ENCODE measurements around the gene CCDC91.
"Not testable (repeated sequence)": the region's sequence is repeated elsewhere in the genome, so short reads cannot be mapped to it uniquely, and the experiment has no call there.

CCDC91 gene

DNA sequence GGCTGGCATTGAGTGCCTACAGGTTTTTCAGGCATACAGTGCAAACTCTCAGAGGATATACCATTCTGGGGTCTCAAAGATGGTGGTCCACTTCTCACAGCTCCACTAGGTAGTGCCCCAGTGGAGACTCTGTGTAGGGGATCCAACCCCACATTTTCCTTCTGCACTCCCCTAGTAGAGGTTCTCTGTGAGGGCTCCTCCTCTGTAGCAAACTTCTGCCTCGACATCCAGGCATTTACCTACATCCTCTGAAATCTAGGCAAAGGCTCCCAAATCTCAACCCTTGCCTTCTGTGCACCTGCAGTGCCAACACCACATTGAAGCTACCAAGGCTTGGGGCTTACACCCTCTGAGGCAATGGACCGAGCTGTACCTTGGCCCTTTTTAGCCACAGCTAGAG lies 179.2 kb downstream of the CCDC91 start:
- H3K4me1 ChIP-seq (ENCODE audit: low read length) = peaks cover 10% of the 10 kb centered on the region
- H3K27ac ChIP-seq (ENCODE audit: low read length) = no peak overlapping the region
- no peaks in the 10 kb centered on the region for H4K20me1 ChIP-seq (ENCODE audit: insufficient read depth, low read length)
- no peak overlapping the region for H2AFZ ChIP-seq (ENCODE audit: low read depth, low read length)
- H3K79me2 ChIP-seq (ENCODE audit: low read length) = no peaks in the 10 kb centered on the region
- H3K27me3 ChIP-seq (ENCODE audit: low read depth, low read length) = no peaks in the 10 kb centered on the region
- no peak overlapping the region for H3K4me2 ChIP-seq (ENCODE audit: low read length)
- no peak overlapping the region for H3K4me3 ChIP-seq (ENCODE audit: low read length)
- H3K36me3 ChIP-seq (replicated peaks; ENCODE audit: low read depth, low read length) = peaks cover 35% of the 10 kb centered on the region
- peaks cover 22% of the 10 kb centered on the region; the same call in 1 of the 2 replicates for H3K9me3 ChIP-seq (ENCODE audit: insufficient read depth, low read length)
- no peak for TF ChIP-seq EZH2phosphoT487 (IDR thresholded peaks at IDR 0.05; ENCODE audit: low read depth)
- TF ChIP-seq, protein P1, sequence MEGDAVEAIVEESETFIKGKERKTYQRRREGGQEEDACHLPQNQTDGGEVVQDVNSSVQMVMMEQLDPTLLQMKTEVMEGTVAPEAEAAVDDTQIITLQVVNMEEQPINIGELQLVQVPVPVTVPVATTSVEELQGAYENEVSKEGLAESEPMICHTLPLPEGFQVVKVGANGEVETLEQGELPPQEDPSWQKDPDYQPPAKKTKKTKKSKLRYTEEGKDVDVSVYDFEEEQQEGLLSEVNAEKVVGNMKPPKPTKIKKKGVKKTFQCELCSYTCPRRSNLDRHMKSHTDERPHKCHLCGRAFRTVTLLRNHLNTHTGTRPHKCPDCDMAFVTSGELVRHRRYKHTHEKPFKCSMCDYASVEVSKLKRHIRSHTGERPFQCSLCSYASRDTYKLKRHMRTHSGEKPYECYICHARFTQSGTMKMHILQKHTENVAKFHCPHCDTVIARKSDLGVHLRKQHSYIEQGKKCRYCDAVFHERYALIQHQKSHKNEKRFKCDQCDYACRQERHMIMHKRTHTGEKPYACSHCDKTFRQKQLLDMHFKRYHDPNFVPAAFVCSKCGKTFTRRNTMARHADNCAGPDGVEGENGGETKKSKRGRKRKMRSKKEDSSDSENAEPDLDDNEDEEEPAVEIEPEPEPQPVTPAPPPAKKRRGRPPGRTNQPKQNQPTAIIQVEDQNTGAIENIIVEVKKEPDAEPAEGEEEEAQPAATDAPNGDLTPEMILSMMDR (IDR thresholded peaks at IDR 0.05; ENCODE audit: low read depth, low read length) = no peak
- no peak overlapping the region for H3K9ac ChIP-seq (ENCODE audit: low read length)

DNA sequence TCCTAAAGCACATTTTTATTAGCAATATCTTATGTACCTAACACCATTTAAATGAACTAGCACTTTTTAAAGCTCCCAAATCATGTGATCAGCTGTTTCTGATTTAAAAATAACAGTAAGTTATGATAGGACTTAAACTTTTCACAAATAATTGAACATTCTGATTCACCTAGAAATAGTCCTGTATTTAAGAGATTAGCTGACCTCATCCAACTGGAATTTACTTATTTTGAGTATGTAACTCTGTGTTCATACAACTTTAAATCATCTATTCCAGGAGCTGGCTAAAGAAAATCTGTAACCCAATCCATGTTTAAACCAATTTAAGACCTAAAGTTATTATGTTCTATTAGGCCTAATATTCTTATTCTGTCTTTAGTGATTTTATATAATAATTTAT lies 184.3 kb downstream of the CCDC91 start:
- H3K36me3 ChIP-seq (replicated peaks; ENCODE audit: low read depth, low read length) = peaks cover 18% of the 10 kb centered on the region
- no peaks in the 10 kb centered on the region for H3K79me2 ChIP-seq (ENCODE audit: low read length)
- H4K20me1 ChIP-seq (ENCODE audit: insufficient read depth, low read length) = no peaks in the 10 kb centered on the region
- H3K27ac ChIP-seq (ENCODE audit: low read length) = no peak overlapping the region
- H3K4me3 ChIP-seq (ENCODE audit: low read length) = no peak overlapping the region
- TF ChIP-seq EZH2phosphoT487 (IDR thresholded peaks at IDR 0.05; ENCODE audit: low read depth) = no peak
- TF ChIP-seq, protein P1 (IDR thresholded peaks at IDR 0.05; ENCODE audit: low read depth, low read length) = no peak
- H3K27me3 ChIP-seq (ENCODE audit: low read depth, low read length) = no peaks in the 10 kb centered on the region
- H3K4me1 ChIP-seq (ENCODE audit: low read length) = peaks cover 24% of the 10 kb centered on the region
- peaks cover 6% of the 10 kb centered on the region; the same call in 1 of the 2 replicates for H3K9me3 ChIP-seq (ENCODE audit: insufficient read depth, low read length)
- no peak overlapping the region for H2AFZ ChIP-seq (ENCODE audit: low read depth, low read length)
- no peak overlapping the region for H3K9ac ChIP-seq (ENCODE audit: low read length)
- no peak overlapping the region for H3K4me2 ChIP-seq (ENCODE audit: low read length)

DNA sequence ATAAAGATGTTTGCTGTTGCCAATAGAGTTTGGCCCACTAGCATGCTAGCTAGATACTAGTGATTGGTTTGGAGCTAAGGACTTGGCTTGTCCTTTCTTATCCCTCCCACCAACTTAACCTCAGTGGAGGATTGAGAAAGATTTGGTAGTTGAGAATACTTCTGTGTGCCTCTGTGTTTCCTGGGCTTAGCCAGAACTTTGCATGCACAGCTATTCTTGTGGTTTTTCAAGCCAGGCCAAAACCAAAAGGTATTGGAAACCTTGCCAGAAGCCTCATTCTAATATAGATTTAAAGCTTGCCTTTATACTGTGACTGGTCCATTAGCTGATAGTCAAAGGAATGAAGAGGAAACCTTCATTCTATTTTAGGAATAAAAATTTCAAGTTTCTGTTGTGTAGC lies 188.5 kb downstream of the CCDC91 start:
- no peaks in the 10 kb centered on the region for H3K79me2 ChIP-seq (ENCODE audit: low read length)
- TF ChIP-seq, protein P1 (IDR thresholded peaks at IDR 0.05; ENCODE audit: low read depth, low read length) = no peak
- no peak for TF ChIP-seq EZH2phosphoT487 (IDR thresholded peaks at IDR 0.05; ENCODE audit: low read depth)
- peaks cover 3% of the 10 kb centered on the region for H3K36me3 ChIP-seq (replicated peaks; ENCODE audit: low read depth, low read length)
- H3K9ac ChIP-seq (ENCODE audit: low read length) = no peak overlapping the region
- no peak overlapping the region for H3K4me3 ChIP-seq (ENCODE audit: low read length)
- no peak overlapping the region for H2AFZ ChIP-seq (ENCODE audit: low read depth, low read length)
- H3K27ac ChIP-seq (ENCODE audit: low read length) = no peak overlapping the region
- no peak overlapping the region for H3K4me2 ChIP-seq (ENCODE audit: low read length)
- H3K9me3 ChIP-seq (ENCODE audit: insufficient read depth, low read length) = no peaks in the 10 kb centered on the region
- H3K4me1 ChIP-seq (ENCODE audit: low read length) = peaks cover 14% of the 10 kb centered on the region
- no peaks in the 10 kb centered on the region for H3K27me3 ChIP-seq (ENCODE audit: low read depth, low read length)
- no peaks in the 10 kb centered on the region for H4K20me1 ChIP-seq (ENCODE audit: insufficient read depth, low read length)

DNA sequence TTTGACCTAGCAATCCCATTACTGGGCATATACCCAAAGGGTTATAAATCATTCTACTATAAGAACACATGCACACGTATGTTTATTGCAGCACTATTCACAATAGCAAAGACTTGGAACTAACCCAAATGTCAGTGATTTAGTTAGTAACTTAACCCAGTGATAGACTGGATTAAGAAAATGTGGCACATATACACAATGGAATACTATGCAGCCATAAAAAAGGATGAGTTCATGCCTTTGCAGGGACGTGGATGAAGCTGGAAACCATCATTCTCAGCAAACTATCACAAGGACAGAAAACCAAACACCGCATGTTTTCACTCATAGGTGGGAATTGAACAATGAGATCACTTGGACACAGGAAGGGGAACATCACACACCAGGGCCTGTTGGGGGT lies 189.5 kb downstream of the CCDC91 start:
- not testable (repeated sequence) for H3K27me3 ChIP-seq (ENCODE audit: low read depth, low read length); H3K4me2 ChIP-seq (ENCODE audit: low read length); H3K9me3 ChIP-seq (ENCODE audit: insufficient read depth, low read length); H3K9ac ChIP-seq (ENCODE audit: low read length); H3K79me2 ChIP-seq (ENCODE audit: low read length); H4K20me1 ChIP-seq (ENCODE audit: insufficient read depth, low read length); H3K4me3 ChIP-seq (ENCODE audit: low read length); H2AFZ ChIP-seq (ENCODE audit: low read depth, low read length); H3K36me3 ChIP-seq (replicated peaks; ENCODE audit: low read depth, low read length); H3K27ac ChIP-seq (ENCODE audit: low read length)
- H3K4me1 ChIP-seq (ENCODE audit: low read length) = peaks cover 14% of the 10 kb centered on the region

DNA sequence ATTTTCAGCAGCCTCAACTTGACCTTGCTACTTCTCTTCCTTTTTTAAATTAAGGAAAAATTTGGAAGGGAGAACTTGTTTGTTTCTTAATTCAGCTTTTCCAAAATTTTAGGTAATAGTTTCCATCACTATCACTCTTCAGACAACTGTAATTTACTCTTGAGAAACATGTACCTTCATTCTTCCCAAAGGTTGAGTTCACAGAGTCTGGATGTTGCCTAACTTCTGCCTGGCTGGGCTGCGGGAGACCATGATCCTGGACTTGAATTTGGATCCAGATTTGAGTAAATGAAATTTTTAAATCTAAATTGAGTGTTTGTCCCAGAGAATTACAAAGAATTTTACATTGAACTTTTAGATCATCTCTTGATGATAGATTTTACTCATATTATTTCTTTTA lies 193.1 kb downstream of the CCDC91 start:
- H3K4me3 ChIP-seq (ENCODE audit: low read length) = no peak overlapping the region
- H4K20me1 ChIP-seq (ENCODE audit: insufficient read depth, low read length) = no peaks in the 10 kb centered on the region
- TF ChIP-seq, protein P1 (IDR thresholded peaks at IDR 0.05; ENCODE audit: low read depth, low read length) = no peak
- TF ChIP-seq EZH2phosphoT487 (IDR thresholded peaks at IDR 0.05; ENCODE audit: low read depth) = no peak
- no peaks in the 10 kb centered on the region for H3K27me3 ChIP-seq (ENCODE audit: low read depth, low read length)
- no peaks in the 10 kb centered on the region for H3K4me1 ChIP-seq (ENCODE audit: low read length)
- no peak overlapping the region for H3K9ac ChIP-seq (ENCODE audit: low read length)
- no peaks in the 10 kb centered on the region for H3K79me2 ChIP-seq (ENCODE audit: low read length)
- H2AFZ ChIP-seq (ENCODE audit: low read depth, low read length) = no peak overlapping the region
- no peaks in the 10 kb centered on the region for H3K36me3 ChIP-seq (replicated peaks; ENCODE audit: low read depth, low read length)
- no peaks in the 10 kb centered on the region for H3K9me3 ChIP-seq (ENCODE audit: insufficient read depth, low read length)
- H3K27ac ChIP-seq (ENCODE audit: low read length) = no peak overlapping the region
- H3K4me2 ChIP-seq (ENCODE audit: low read length) = no peak overlapping the region
